Testis (tissue), 2 donors: ENCODE data around the gene SAMD11.

ENCODE experiments used
- CTCF ChIP-seq, 3 experiments: fragments of 450-650 bp in 2 of 3; fragments of 200-600 bp in 1 of 3; sonication (generic) in 1 of 3; IDR thresholded peaks; one replicate each; pipeline ENCODE4 v1.5.1; 2016 to 2019; ENCODE audit warnings: antibody characterized with exemption in 3 of 3, mild to moderate bottlenecking in 2 of 3, moderate library complexity in 1 of 3
- POLR2A ChIP-seq: fragments of 450-650 bp; IDR thresholded peaks from one replicate; pipeline ENCODE4 v1.6.1; 2017; ENCODE audit warnings: antibody characterized with exemption, mild to moderate bottlenecking, moderate library complexity

DNA sequence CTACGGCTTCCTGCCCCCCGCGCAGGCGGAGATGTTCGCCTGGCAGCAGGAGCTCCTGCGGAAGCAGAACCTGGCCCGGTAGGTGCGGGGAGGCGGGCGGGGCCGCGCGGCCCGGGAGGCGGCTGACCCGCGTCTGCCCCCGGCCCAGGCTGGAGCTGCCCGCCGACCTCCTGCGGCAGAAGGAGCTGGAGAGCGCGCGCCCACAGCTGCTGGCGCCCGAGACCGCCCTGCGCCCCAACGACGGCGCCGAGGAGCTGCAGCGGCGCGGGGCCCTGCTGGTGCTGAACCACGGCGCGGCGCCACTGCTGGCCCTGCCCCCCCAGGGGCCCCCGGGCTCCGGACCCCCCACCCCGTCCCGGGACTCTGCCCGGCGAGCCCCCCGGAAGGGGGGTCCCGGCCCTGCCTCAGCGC lies 18.7 kb downstream of the SAMD11 start:
- TF ChIP-seq CTCF (IDR thresholded peaks at IDR 0.05) (no peak), POLR2A (no peak)
